ENCODE results near the gene POU3F2.

GRCh38 chr6:98843271-98844243 is 9.2 kb downstream of the POU3F2 start:
- TF ChIP-seq CTCF (IDR thresholded peaks at IDR 0.05) (no peak), POLR2A (IDR thresholded peaks at IDR 0.05) (no peak)

Measured in Peyer's patch (tissue), 4 donors.